Fibroblast of lung (primary cell): ENCODE data around the gene BRCA2. TPM values are rescaled to one million over a fixed set of nuclear protein-coding genes. Genes with fewer than 3 reads are reported as not detected.

Experiments
- DNase-seq, 2 donors: peaks; one replicate each; pipeline versions ENCODE4 v3.0.0 to v3.0.0-alpha.2; 2010; ENCODE audit warnings: low read depth in 2 of 2
- H2AFZ ChIP-seq: 2 replicates; pipeline ENCODE4 v1.5.1; 2012; ENCODE audit warnings: low read length, control low read depth, inconsistent platforms
- H3K27ac ChIP-seq: 2 replicates; pipeline ENCODE4 v1.5.1; 2011; ENCODE audit warnings: low read length, control low read depth; ENCODE audit not compliant: insufficient read depth
- H3K27me3 ChIP-seq: 2 replicates; pipeline ENCODE4 v1.5.1; 2011; ENCODE audit warnings: mild to moderate bottlenecking, low read length; ENCODE audit not compliant: control insufficient read depth, insufficient read depth
- H3K36me3 ChIP-seq: 2 replicates; pipeline ENCODE4 v1.5.1; 2011; ENCODE audit warnings: low read length; ENCODE audit not compliant: control insufficient read depth, insufficient read depth
- H3K4me1 ChIP-seq: 2 replicates; pipeline ENCODE4 v1.5.1; 2011; ENCODE audit warnings: low read length; ENCODE audit not compliant: control insufficient read depth, insufficient read depth; ENCODE audit errors: extremely low read depth
- H3K4me2 ChIP-seq: 2 replicates; pipeline ENCODE4 v1.5.1; 2011; ENCODE audit warnings: low read length, control low read depth; ENCODE audit not compliant: insufficient read depth; ENCODE audit errors: extremely low read depth
- H3K4me3 ChIP-seq, 4 experiments: fragments of 200-600 bp in 1 of 4; sonication (generic) in 1 of 4; replicated peaks in 1 of 4; 2 replicates each; pipeline ENCODE4 v1.5.1; 2011 to 2016; ENCODE audit warnings: low read length in 4 of 4, low read depth in 3 of 4, mild to moderate bottlenecking in 3 of 4, control low read depth in 2 of 4, inconsistent platforms in 1 of 4, mixed read lengths in 1 of 4; ENCODE audit not compliant: insufficient read depth in 1 of 4; ENCODE audit errors: control extremely low read depth in 1 of 4
- H3K79me2 ChIP-seq: 2 replicates; pipeline ENCODE4 v1.5.1; 2012; ENCODE audit warnings: mild to moderate bottlenecking, low read length, inconsistent platforms; ENCODE audit not compliant: control insufficient read depth, insufficient read depth
- H3K9ac ChIP-seq: 2 replicates; pipeline ENCODE4 v1.5.1; 2011; ENCODE audit warnings: mild to moderate bottlenecking, low read length, control low read depth; ENCODE audit not compliant: insufficient read depth
- H3K9me3 ChIP-seq: 2 replicates; pipeline ENCODE4 v1.5.1; 2012; ENCODE audit warnings: low read depth, low read length; ENCODE audit not compliant: control insufficient read depth, insufficient read depth
- H4K20me1 ChIP-seq: 2 replicates; pipeline ENCODE4 v1.5.1; 2011; ENCODE audit warnings: low read length; ENCODE audit not compliant: control insufficient read depth, insufficient read depth; ENCODE audit errors: extremely low read depth
- EZH2 ChIP-seq: IDR thresholded peaks from 2 replicates; pipeline ENCODE4 v1.5.1; 2012; ENCODE audit warnings: low read length, control low read depth, mild to moderate bottlenecking; ENCODE audit errors: missing control alignments
- polyA plus RNA-seq, 2 donors: library from polyadenylated mRNA; depleted of rRNA in 1 of 2; stranded (reverse) in 1 of 2; unstranded in 1 of 2; fragments of >200 nt; gene quantifications; 2 replicates each; pipeline ENCODE4 v1.2.1, GENCODE V29; 2011 to 2012; ENCODE audit warnings: missing spikeins in 1 of 2
- total RNA-seq: library from RNA; depleted of rRNA; stranded (reverse); fragments of >200 nt; gene quantifications from 2 replicates; pipeline ENCODE4 v1.2.1, GENCODE V29; 2014
- TF ChIP-seq, protein P1 (sequence below), 2 donors: IDR thresholded peaks in 1 of 2; conservative IDR thresholded peaks in 1 of 2; 1 replicate in 1 of 2; 2 replicates in 1 of 2; pipeline ENCODE4 v1.5.1; 2011 to 2012; ENCODE audit warnings: low read length in 2 of 2, control low read depth in 1 of 2, inconsistent platforms in 1 of 2, low read depth in 1 of 2, mild to moderate bottlenecking in 1 of 2

The BRCA2 gene
- total and polyA plus RNA-seq, 2 donors (not counting 1 experiment from before 2014, with no cell fraction given), result 2.0 to 4.5 TPM

DNA sequence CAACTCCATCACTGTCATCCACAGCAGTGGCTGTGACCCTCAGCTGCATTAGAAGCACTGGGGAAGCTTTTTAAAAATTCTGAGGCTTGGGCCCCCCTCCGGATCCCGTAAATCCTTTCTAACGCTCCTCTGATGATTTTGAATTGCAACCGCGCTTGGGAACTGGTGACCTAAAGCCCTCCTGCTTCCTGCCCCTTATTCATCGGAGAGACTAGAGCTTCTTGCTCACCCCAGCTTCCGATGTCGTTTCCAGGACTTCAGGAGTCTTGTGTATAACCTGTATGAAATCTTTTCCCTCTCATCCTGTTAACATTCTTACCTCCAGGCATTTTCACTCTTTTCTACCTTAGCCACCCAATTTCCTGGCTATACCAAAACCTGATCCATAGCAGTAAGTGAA lies 14.9 kb upstream of the BRCA2 start:
- DNase-seq, result no peak
- Histone ChIP-seq H4K20me1 (no peaks in the 10 kb centered on the region), H3K27ac (no peak overlapping the region), H3K4me2 (no peak overlapping the region), H2AFZ (no peak overlapping the region), H3K4me1 (no peaks in the 10 kb centered on the region), H3K9ac (no peak overlapping the region), H3K4me3 (no peak overlapping the region), H3K9me3 (no peaks in the 10 kb centered on the region), H3K79me2 (no peaks in the 10 kb centered on the region), H3K36me3 (no peaks in the 10 kb centered on the region), H3K27me3 (peaks cover 5% of the 10 kb centered on the region)
- TF ChIP-seq, protein P1, sequence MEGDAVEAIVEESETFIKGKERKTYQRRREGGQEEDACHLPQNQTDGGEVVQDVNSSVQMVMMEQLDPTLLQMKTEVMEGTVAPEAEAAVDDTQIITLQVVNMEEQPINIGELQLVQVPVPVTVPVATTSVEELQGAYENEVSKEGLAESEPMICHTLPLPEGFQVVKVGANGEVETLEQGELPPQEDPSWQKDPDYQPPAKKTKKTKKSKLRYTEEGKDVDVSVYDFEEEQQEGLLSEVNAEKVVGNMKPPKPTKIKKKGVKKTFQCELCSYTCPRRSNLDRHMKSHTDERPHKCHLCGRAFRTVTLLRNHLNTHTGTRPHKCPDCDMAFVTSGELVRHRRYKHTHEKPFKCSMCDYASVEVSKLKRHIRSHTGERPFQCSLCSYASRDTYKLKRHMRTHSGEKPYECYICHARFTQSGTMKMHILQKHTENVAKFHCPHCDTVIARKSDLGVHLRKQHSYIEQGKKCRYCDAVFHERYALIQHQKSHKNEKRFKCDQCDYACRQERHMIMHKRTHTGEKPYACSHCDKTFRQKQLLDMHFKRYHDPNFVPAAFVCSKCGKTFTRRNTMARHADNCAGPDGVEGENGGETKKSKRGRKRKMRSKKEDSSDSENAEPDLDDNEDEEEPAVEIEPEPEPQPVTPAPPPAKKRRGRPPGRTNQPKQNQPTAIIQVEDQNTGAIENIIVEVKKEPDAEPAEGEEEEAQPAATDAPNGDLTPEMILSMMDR (conservative IDR thresholded peaks at IDR 0.05 in 1 of 2, IDR thresholded peaks at IDR 0.05 in 1 of 2; ENCODE audit: low read depth in 1 of 2, low read length in 2 of 2), result no peak
- TF ChIP-seq EZH2, result no peak

DNA sequence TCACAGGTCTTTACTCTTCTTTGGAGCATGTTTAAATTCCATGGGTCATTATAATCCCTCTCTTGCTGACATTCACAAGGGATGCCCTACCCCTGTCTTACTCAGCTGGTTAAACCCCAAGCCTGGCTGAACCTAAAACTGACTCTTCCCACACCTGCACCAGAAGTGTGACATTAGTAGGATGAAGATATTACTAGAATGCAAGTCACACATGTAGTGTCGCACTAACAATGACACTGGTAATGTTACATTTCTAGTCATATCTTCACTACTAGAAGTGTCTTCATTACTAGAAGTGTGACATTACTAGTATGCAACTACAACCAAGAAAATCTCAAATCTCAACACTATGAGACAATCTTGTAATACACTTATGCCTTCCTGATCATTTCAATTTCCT lies 14.4 kb upstream of the BRCA2 start:
- Histone ChIP-seq H4K20me1 (no peaks in the 10 kb centered on the region), H2AFZ (no peak overlapping the region), H3K4me2 (no peak overlapping the region), H3K79me2 (no peaks in the 10 kb centered on the region), H3K9ac (no peak overlapping the region), H3K27me3 (peaks cover 5% of the 10 kb centered on the region), H3K27ac (no peak overlapping the region), H3K4me1 (no peaks in the 10 kb centered on the region), H3K36me3 (no peaks in the 10 kb centered on the region), H3K4me3 (no peak overlapping the region), H3K9me3 (no peaks in the 10 kb centered on the region)
- DNase-seq, result no peak
- TF ChIP-seq EZH2, result no peak
- TF ChIP-seq, protein P1 (conservative IDR thresholded peaks at IDR 0.05 in 1 of 2, IDR thresholded peaks at IDR 0.05 in 1 of 2; ENCODE audit: low read depth in 1 of 2, low read length in 2 of 2), result no peak

DNA sequence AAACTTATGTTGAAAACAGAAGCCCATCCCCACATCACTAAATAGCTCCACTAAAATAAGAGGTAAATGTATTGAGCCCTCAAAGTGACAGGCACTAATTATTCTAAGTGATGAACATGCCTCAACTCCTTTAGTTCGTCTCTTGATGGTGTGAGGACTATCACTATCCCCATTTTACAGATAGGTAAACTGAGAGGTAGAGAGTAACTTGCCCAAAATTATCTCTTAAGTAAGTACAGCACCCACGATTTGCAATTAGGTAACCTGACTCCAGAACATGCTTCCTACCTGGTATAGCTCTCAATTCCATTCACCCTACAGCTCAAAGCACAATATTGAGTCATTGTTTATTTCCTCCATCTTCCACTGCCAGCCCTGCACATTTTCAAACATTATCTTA lies 12.8 kb upstream of the BRCA2 start:
- DNase-seq, result no peak
- H3K9ac ChIP-seq, result no peak overlapping the region
- TF ChIP-seq, protein P1 (conservative IDR thresholded peaks at IDR 0.05 in 1 of 2, IDR thresholded peaks at IDR 0.05 in 1 of 2; ENCODE audit: low read depth in 1 of 2, low read length in 2 of 2), result no peak
- no peak for TF ChIP-seq EZH2
- no peaks in the 10 kb centered on the region for H3K36me3 ChIP-seq
- no peaks in the 10 kb centered on the region for H3K79me2 ChIP-seq
- no peak overlapping the region for H3K4me2 ChIP-seq
- peaks cover 5% of the 10 kb centered on the region for H3K27me3 ChIP-seq
- H3K4me3 ChIP-seq, result no peak overlapping the region
- no peak overlapping the region for H3K27ac ChIP-seq
- no peaks in the 10 kb centered on the region for H3K9me3 ChIP-seq
- no peak overlapping the region for H2AFZ ChIP-seq
- no peaks in the 10 kb centered on the region for H4K20me1 ChIP-seq
- H3K4me1 ChIP-seq, result no peaks in the 10 kb centered on the region
